Activated CD4-positive, alpha-beta T cell treated with anti-CD3 and anti-CD28 coated beads for 1 hour (primary cell): Measurements from ENCODE around the gene THSD8.
"Not testable (repeated sequence)": the region's sequence is repeated elsewhere in the genome, so short reads cannot be mapped to it uniquely, and the experiment has no call there.

Source experiments
- DNase-seq: peaks from one replicate; pipeline ENCODE4 v3.0.0-alpha.2; 2020

The THSD8 gene

DNA sequence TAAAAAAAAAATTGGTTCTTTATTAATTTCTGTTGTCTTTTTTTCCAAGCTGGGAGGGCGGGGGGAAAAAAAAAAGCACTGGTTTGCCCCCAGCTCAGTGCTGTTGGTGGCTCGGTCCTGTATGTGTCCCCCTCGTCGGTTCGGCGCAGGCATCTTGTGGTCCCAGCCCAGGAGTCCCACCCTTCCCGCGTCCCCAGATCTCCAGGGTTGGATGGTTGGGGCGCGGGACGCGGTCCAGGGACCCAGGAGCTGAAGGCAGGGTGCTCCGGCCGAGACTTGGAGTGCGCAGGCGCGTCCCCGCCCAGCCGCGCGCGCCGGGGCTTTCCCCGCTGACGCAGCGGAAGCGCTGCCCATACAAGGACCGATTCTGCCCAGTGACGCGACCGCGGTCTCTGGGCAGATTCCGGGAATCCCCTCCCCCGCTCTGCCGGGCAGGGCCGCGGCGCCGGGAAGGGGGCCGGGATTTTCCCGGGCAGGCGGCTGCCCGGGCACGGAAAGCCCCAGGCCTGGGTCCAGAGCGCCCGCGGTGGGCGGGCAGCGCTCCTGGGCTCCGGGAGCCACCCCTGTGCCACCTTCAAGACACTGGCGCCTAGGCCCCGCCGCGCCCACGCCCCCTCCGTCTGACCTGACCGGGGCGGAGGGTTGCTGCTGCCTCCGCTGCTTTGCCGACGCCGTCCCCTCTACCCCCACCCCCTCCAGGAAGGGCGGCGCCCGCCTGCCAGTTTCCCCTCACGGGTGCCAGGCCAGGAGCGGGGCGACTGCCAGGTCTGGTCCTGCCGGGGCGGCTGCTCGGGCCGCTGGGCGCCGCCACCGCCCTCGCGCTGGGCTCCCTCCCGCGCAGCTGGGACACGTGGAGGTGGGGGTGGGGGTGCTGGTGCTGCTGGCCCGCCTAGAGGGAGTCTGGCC is 8.3 kb upstream of the THSD8 start:
- DNase-seq = peak; percentile 94

DNA sequence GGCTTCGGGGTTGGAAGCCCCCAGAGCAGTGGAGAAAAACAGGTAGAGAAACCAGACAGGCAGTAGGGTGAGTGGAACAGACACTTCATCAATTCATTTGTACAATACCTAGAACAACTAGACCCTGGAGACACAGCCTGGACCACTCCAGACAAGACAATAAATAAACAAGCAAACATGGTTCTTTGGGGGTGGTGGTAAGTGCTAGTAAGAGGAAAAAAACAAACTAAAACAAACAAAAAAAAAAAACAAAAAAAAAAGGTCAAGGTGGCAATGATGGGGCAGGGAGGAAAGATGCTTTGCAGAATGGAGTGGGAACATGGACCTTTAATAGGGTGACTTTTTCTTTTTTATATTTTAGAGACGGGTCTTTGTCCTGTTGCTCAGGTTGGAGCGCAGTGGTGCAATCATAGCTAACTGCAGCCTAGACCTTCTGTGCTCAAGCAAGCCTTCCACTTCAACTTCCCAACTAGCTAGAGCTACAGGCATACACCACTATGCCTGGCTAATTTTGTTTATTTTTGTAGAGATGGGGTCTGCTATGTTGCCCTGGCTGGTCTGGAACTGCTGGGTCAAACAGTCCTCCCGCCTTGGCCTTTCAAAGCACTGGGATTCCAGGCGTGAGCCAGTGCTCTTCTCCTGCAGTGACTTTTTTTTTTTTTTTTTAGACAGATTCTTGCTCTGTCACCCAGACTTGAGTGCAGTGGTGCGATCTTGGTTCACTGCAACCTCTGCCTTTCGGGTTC is 7.5 kb upstream of the THSD8 start:
- no peak for DNase-seq

DNA sequence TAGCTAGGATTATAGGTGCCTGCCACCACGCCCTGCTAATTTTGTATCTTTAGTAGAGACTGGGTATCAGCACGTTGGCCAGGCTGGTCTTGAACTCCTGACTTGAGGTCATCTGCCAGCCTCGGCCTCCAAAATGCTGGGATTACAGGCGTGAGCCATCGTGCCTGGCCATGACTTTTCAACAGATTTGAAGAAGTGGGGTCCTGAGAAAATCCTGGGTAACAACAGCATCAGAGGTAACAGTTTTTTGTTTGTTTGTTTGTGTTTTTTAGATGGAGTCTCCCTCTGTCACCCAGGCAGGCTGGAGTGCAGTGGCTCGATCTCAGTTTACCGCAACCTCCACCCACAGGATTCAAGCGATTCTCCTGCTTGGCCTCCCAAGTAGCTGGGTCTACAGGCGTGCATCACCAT is 6.9 kb upstream of the THSD8 start:
- no peak for DNase-seq

DNA sequence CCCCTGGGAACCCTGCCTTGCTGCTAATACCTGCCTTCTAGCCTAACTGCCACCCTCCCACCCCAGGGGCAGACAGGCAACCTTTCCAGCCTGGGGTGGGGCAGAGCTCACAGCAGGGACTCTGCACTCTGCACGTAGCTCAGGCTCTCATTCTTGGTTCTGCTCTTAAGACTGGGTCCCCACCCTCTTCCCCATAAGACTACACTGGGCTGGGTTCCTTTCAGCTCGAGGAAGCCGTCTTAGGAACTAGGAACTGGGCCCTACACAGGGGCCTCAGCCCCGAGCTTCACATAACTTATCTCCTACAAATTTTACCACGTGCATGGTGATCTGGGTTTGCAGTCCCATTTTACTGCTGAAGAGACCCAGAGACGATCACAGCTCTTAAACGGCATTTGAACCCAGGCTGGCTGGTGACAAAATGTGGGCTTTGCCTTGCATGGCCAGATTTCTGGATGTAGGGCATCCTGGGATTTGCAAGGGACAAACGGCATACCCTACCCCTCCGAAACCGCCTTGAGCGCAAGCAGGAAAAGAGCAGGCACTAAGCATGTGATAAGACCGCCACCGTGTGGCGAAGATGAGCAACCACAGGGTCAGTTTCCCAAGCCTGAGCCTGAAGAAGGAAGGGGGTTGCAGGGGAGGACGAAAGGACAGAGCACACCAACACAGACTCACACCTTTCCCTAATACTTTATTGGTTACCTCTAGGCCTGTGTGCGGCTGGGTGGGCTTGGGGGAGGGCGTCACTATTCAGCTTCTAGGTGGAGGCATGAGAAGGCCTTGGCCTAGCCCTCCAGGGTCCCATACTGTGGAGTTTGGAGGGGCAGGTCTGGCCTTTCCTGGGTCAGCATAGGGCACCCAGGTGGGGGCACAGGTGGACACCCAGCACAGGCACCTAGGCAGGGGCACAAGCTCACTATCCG is 5.5 kb upstream of the THSD8 start:
- peak; percentile 65 for DNase-seq

DNA sequence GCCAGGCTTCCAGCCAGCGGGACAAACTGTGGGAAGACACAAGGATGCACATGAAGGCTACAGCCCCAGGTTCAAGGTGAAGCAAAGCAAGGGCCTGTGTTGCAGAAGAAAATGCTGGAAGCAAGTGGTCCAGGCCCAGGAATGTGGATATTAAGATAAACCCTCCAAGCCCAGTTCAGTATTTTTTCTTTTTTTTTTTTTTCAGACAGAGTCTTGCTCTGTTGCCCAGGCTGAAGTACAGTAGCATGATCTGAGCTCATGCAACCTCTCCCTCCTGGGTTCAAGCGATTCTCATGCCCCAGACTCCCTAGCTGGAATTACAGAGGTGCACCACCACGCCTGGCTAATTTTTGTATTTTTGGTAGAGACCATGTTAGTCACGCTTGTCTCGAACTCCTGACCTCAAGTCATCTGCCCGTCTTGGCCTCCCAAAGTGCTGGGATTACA is 4.7 kb upstream of the THSD8 start:
- DNase-seq = no peak

DNA sequence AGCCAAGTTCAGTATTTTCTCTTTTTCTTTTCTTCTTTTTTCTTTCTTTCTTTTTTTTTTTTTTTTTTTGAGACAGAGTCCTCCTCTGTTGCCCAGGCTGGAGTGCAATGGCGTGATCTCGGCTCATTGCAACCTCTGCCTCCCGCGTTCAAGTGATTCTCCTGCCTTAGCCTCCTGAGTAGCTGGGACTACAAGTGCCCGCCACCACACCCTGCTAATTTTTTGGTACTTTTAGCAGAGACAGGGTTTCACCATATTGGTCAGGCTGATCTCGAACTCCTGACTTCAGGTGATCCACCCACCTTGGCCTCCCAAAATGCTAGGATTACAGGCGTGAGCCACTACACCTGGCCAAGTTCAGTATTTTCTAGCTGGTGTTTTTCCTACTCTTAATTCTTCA is 4.3 kb upstream of the THSD8 start:
- not testable (repeated sequence) for DNase-seq

DNA sequence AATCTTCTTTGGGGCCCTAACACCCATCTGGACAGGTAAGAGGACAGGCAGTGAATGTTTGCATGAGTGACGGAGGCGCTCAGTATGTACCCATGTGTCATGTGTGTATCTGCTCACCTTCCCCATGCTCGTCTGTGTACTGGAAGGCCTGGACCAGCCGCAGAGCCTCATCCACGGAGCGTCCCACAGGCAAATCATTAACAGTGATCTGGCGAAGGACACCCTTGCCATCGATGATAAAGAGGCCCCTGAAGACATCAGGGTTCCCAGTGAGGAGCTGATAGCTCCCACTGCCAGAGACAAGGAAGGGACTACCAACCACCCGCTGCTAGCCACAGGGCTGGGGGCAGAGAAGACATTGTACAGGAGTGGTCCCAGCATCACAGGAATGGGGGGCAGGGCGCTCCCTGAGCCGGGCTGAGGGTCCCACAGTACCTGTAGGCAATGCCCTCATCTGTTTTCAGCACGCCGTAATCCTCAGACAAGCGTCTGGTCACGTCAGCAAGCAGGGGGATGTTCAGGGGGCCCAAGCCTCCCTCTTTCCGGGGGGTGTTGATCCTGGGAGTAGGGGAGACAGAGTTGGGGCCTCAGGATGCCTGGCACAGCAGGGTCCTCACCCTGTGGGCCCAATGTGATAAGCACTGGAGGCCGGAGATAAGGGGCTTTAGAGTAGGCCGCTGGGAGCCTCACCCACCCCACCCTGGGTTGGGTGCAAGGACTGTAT is 2.0 kb upstream of the THSD8 start:
- no peak for DNase-seq

DNA sequence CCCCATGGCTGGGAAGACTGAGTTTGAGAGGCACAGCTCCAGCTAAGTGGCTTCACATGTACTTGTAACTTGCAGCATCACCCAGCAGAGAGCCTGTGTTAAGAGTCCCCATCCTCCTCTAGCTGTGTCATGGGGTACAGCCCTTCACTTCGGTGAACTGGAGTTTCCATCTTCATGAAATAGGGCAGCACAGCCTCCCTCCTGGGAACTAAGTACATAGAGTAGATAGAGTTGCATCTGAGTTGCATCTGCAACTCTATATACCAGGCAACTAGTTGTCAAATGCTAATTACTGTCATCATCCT is 1.5 kb upstream of the THSD8 start:
- DNase-seq = no peak

DNA sequence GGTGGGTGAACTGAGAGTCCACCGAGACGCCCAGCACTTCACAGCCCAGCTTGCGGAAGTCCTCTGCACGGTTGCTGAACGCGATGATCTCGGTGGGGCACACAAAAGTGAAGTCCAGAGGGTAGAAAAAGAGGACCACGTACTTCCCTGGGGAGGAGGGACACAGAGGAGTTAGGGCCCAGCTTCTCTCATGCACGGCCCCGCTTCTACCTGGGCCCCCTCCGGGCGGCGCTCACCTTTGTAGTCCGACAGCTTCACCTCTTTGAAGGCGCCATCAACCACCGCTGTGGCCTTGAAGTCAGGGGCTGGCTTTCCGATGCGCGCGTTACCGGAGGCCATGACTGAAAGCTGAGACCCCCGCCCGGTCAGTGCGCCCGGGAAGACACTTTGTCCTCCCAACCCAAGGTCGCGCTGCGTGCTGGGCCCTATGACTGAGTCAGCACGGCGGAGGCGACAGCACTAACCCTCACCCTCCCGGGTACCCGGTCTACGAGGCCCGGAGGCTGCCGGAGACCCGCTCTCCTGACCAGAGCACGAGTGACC is 875 bp upstream of the THSD8 start:
- DNase-seq = no peak

DNA sequence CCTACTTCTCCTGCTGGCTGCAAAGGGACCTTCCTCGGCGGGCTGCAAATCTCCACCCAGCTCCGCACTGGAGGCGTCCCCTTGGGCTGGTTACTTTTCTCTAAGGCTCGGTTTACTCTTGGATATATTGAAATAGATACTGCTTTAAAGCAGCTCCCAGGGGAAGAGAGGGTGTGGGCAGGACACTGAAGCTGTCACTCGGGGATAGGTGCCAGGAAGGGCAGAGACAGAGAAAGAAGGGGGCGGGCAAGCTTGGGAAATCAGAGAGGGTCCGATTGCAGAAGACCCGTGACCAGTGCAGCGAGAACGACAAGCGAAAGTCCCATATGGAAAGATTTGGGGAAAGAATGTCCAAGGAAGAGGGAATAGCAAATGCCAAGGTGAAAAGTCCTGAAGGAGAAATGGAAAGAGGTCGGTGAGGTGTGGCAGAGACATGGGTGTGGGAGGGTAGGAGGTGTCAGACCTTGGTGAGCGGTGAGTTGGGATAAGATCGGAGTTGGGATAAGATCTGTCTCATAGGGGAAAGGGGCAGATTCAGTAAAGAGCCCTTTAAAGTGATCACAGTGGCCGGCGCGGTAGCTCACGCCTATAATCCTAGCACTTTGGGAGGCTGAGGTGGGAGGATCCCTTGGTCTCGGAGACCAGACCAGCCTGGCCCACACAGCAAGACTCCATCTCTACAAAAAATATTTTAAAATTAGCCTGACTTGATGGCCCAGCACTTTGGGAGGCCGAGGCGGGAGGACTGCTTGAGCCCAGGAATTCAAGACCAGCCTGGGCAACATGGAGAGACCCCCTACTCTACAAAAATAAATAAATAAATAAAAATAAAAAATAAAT is 618 bp downstream of the THSD8 start:
- no peak for DNase-seq

DNA sequence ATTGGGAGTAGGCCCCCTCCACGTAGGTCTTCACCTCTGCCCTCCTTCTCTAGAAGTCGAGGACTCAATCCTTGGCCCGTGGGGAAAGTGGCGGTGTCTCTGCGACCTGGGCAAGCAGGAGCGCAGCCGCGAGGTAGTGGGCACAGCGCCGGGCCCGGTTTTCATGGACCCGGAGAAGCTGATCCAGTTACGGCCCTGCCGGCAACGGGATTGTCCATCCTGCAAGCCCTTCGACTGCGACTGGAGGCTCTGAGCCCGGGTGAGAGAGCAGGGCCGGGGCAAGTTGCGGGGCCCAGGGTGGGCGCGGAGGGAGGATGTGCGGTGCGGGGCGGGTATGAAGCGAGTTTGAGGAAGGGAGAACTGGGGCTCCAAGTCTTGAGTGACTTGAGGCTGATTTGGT is 2.2 kb downstream of the THSD8 start:
- no peak for DNase-seq

DNA sequence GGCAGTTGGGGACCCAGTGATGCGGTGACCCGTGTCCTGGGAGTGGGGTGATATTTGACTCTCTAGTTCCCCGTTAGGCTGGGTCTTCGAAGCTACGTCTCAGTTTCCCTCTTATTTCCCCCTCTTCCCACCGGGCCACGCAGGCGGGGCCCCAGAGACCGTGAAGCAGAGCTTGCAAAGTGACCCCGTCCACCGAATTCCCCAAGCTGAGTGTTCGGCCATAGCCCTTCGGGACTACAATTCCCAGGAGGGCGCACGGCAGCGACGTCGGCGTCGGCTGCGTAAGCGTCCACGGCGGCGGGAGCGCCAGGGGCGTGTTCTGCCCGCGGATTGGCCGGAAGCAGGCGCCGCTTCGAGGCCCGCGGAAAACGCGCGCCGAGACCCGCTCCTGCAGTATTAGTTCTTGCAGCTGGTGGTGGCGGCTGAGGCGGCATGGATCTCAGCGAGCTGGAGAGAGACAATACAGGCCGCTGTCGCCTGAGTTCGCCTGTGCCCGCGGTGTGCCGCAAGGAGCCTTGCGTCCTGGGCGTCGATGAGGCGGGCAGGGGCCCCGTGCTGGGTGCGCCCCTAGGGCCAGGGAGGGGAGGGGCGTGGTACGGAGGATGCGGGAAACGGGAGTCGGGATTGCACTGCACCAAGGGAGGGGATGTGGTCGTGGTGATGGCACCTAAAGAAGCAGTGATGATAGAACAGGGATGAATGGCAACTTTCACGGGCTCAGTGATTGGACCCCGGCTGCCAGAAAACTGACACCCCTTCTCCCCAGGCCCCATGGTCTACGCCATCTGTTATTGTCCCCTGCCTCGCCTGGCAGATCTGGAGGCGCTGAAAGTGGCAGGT is 4.6 kb downstream of the THSD8 start, which contains the start of gene RNASEH2A:
TSS of gene RNASEH2A (plus strand) at position 343 of the 840 bp plus-strand sequence. CDS start at position 433, 90 bp downstream.
- DNase-seq = peak; percentile 79

DNA sequence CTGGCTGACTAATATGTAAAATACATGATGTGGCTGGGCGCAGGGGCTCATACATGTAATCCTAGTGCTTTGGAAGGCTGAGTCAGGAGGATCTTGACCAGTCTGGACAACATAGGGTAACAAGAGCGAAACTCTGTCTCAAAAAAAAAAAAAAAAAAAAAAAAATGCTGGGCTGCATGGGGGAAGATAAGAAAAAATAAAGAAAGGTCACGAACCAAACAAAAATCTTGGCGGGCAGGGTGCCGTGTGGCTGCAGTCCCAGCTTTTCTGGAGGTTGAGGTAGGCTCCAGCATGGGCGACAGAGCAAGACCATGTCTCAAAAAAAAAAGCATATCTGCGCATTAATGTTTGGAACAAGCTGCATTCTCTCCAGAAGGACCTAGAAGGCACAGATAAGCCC is 13.2 kb downstream of the THSD8 start:
- DNase-seq = no peak

DNA sequence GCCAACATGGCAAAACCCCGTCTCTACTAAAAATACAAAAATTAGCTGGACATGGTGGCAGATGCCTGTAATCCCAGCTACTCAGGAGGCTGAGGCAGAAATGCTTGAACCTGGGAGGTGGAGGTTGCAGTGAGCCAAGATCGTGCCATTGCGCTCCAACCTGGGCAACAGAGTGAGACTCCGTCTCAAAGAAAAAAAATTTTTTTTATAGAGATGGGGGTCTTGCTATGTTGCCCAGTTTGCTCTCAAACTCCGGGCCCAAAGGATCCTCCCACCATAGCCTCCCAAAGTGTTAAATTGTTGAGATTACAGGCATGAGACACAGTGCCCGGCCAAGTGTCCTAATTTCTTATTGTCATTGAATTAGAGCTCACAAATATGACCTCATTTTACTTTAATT is 15.3 kb downstream of the THSD8 start:
- DNase-seq = not testable (repeated sequence)

DNA sequence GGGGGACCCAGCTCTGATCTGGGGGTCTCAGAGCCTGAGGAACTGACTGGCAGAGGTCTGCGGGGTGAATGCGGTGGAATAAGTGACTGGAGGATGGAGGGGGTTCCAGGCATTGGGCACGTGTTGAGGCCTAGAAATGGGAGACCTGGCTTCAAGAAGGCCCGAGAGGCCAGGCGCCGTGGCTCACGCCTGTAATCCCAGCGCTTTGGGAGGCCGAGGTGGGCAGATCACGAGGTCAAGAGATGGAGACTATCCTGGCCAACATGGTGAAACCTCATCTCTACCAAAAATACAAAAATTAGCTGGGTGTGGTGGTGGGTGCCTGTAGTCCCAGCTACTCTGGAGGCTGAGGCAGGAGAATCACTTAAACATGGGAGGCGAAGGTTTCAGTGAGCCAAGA is 15.9 kb downstream of the THSD8 start:
- DNase-seq = not testable (repeated sequence)

DNA sequence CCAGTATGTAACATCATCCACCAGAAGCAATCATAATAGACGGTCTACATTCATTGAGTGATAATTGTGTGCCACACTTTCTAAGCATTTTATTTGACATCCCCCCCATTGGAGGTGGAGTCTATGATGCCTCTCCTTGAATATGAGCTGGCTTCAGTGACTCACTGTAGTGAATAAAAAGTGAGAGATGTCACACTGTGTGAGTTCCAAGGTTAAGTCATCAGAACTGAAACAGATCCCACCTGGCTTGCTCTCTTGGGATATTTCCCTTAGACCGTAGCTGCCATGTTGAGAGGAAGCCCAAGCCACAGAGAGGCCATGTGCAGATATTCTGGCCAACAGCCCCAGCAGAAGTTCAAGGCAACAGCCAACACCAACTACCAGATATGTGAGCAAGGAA is 19.9 kb downstream of the THSD8 start:
- no peak for DNase-seq

DNA sequence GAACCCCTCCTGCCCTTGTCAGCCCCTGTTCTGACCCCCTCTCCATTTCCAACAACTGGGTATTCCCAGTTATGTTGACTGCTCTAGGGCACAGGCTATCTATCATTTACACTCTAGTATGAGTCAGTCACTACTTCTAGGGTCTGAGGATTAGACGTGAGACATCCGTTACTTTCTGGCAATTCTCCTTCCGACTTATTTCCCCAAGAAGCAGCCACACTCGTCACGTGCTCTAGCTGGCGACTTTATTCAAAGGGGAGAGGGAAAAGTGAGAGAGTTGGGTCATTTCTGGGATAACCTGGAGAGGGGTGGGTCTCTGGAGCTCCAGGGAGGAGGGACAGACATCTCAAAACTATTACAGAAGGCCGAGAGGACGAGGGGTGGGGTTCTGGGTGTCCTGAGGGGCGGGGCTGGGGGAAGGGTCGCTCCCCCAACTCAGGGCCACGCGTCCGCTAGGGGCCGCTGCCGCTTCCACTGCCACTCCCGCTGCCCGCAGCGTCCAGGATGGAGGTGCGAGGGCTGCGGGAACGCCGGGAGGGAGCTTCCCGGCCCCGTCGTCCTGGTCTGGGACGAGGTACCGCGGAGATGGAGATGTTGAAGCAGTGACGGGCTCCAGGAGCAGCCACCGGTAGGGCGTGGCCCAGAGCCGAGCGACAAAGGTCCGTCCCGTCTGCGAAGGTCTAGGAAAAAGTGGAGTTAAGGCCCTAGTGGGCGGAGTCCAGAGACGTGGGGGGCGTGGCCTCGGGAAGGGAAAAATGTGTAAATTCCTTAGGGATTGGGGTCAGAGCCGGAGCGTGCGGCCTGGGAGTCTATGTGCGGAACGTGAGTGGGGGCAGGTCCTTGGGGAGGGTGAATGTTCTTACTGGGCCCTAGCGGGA is 23.6 kb downstream of the THSD8 start:
- DNase-seq = no peak

DNA sequence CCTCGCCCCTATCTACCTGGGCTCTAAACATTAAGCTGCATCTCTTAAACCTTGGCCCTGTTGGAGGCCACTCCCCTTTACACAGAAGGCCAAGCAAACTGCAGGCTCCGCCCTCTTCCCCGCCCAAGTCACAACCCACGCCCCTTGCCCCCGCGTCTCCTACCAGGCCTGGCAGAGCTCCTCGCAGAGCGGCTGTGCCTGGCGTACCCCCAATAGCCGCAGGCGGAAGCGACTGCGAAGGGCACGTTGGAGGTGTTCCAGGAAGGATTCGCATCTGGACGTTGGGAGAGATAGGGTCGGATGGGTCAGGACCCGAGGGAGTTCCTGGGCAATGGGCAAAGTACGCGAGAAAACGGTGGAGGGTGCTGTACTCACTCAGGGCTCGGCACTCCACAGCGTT is 26.6 kb downstream of the THSD8 start:
- DNase-seq = no peak

DNA sequence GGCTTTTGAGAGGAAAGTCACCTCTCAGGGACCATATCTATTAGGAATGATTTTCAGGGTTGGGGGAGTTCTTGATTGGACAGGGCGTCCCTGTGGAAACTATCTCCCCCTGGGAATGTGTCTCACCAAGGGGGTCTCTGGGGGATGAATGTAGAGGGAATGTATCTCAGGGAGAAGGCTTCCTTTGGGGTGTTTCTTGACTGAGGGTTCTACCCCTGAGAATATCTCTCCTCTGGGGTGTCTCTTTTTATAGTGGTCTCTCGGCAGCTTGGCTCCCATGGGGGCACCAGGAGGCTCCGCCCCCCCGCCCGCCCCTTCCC is 31.5 kb downstream of the THSD8 start:
- no peak for DNase-seq
